ENCODE data around the gene MAPK11. TPM values are rescaled to one million over a fixed set of nuclear protein-coding genes. Genes with fewer than 3 reads are reported as not detected.

Gene MAPK11
- polyA plus RNA-seq, 1 donor (not counting 4 experiments of a cell fraction or from before 2014, with no cell fraction given) = 4.6 TPM

DNA sequence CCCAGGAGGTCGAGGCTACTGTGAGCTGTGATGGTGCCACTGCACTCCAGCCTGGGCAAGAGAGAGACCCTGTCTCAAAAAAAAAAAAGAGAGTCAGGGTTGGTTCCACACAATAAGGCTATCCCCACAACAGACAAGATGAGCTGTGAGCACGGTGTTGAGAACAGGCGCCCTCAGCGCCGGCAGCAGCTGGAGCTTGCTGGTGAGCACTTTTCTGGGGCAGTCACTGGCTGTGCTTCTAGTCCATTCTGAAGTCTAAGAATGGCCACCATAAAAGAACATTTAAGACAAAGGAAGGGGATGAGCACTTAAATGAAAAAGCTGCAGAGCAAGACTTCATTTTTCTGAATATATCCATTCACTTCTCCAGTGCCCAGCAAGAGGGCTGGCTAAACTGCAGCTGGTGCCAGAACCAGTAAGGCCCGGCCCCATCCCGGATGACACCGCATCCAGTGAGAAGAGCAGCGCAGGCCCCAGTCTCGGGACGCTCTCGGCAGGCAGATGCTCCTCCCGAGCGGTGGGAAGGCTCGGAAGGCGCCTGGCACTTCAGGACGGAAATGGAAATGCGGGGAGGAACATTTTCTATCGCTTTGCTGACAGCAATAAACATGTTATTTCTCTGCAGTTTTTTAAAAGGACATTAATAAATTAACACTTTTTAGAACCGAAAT, 37.6 kb downstream of the MAPK11 start:
- Histone ChIP-seq H3K4me3 (ENCODE audit: control insufficient read depth in 2 of 3, extremely low read depth in 1 of 3, insufficient read depth in 2 of 3, low read depth in 1 of 3, low read length in 3 of 3) (no peak overlapping the region), H2AFZ (ENCODE audit: control insufficient read depth, low read length) (no peak overlapping the region), H3K27ac (ENCODE audit: control insufficient read depth, insufficient read depth, low read length) (no peak overlapping the region), H3K4me1 (ENCODE audit: control insufficient read depth, extremely low read depth, insufficient read depth, low read length) (no peaks in the 10 kb centered on the region), H3K36me3 (ENCODE audit: control insufficient read depth in 2 of 2, extremely low read depth in 1 of 2, insufficient read depth in 2 of 2, low read length in 2 of 2) (peaks cover 3 to 10% of the 10 kb centered on the region in 2 experiments), H3K9me3 (ENCODE audit: control insufficient read depth, low read depth, low read length) (peaks cover 2% of the 10 kb centered on the region), H3K9me1 (ENCODE audit: control insufficient read depth, extremely low read depth, insufficient read depth, low read length) (no peaks in the 10 kb centered on the region), H3K27me3 (ENCODE audit: control insufficient read depth, extremely low read depth, insufficient read depth, low read length) (no peaks in the 10 kb centered on the region), H4K20me1 (ENCODE audit: control insufficient read depth, extremely low read depth, insufficient read depth, low read length) (peaks cover 8% of the 10 kb centered on the region), H3K4me2 (ENCODE audit: control insufficient read depth, extremely low read depth, insufficient read depth, low read depth, low read length) (no peak overlapping the region), H3K9ac (ENCODE audit: control insufficient read depth, extremely low read depth, insufficient read depth, low read length) (no peak overlapping the region), H3K79me2 (ENCODE audit: control insufficient read depth, insufficient read depth, low read length) (peaks cover 32% of the 10 kb centered on the region)
- TF ChIP-seq, protein P1, sequence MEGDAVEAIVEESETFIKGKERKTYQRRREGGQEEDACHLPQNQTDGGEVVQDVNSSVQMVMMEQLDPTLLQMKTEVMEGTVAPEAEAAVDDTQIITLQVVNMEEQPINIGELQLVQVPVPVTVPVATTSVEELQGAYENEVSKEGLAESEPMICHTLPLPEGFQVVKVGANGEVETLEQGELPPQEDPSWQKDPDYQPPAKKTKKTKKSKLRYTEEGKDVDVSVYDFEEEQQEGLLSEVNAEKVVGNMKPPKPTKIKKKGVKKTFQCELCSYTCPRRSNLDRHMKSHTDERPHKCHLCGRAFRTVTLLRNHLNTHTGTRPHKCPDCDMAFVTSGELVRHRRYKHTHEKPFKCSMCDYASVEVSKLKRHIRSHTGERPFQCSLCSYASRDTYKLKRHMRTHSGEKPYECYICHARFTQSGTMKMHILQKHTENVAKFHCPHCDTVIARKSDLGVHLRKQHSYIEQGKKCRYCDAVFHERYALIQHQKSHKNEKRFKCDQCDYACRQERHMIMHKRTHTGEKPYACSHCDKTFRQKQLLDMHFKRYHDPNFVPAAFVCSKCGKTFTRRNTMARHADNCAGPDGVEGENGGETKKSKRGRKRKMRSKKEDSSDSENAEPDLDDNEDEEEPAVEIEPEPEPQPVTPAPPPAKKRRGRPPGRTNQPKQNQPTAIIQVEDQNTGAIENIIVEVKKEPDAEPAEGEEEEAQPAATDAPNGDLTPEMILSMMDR (optimal IDR thresholded peaks at IDR 0.05 in 1 of 3, IDR thresholded peaks at IDR 0.05 in 1 of 3, conservative IDR thresholded peaks at IDR 0.05 in 1 of 3; ENCODE audit: extremely low read depth in 1 of 3, insufficient read depth in 2 of 3, low read length in 3 of 3) = no peak
- TF ChIP-seq EZH2 (IDR thresholded peaks at IDR 0.05; ENCODE audit: low read length) = no peak
- DNase-seq (ENCODE audit: low read depth, low spot score) (no peak), FAIRE-seq (no peak)
- dilution Hi-C loops (cut with MboI; ENCODE audit: extremely low pct_ligation_motif_present, low sequenced_read_pairs) = no loop called here

- H3K9ac ChIP-seq (ENCODE audit: control insufficient read depth, extremely low read depth, insufficient read depth, low read length) = no peak overlapping the region
- H3K4me2 ChIP-seq (ENCODE audit: control insufficient read depth, extremely low read depth, insufficient read depth, low read depth, low read length) = no peak overlapping the region
- H3K4me1 ChIP-seq (ENCODE audit: control insufficient read depth, extremely low read depth, insufficient read depth, low read length) = no peaks in the 10 kb centered on the region
- H3K79me2 ChIP-seq (ENCODE audit: control insufficient read depth, insufficient read depth, low read length) = peaks cover 6% of the 10 kb centered on the region
- no peak overlapping the region for H2AFZ ChIP-seq (ENCODE audit: control insufficient read depth, low read length)
- DNase-seq (ENCODE audit: low read depth, low spot score) = no peak
- H3K4me3 ChIP-seq (ENCODE audit: control insufficient read depth in 2 of 3, extremely low read depth in 1 of 3, insufficient read depth in 2 of 3, low read depth in 1 of 3, low read length in 3 of 3) = no peak overlapping the region
- TF ChIP-seq, protein P1 (optimal IDR thresholded peaks at IDR 0.05 in 1 of 3, IDR thresholded peaks at IDR 0.05 in 1 of 3, conservative IDR thresholded peaks at IDR 0.05 in 1 of 3; ENCODE audit: extremely low read depth in 1 of 3, insufficient read depth in 2 of 3, low read length in 3 of 3) = no peak
- TF ChIP-seq EZH2 (IDR thresholded peaks at IDR 0.05; ENCODE audit: low read length) = no peak
- H3K9me3 ChIP-seq (ENCODE audit: control insufficient read depth, low read depth, low read length) = no peaks in the 10 kb centered on the region
- no peaks in the 10 kb centered on the region for H3K9me1 ChIP-seq (ENCODE audit: control insufficient read depth, extremely low read depth, insufficient read depth, low read length)
- H4K20me1 ChIP-seq (ENCODE audit: control insufficient read depth, extremely low read depth, insufficient read depth, low read length) = no peaks in the 10 kb centered on the region
- dilution Hi-C loops (cut with MboI; ENCODE audit: extremely low pct_ligation_motif_present, low sequenced_read_pairs) = no loop called here
- H3K27ac ChIP-seq (ENCODE audit: control insufficient read depth, insufficient read depth, low read length) = no peak overlapping the region
- FAIRE-seq = no peak
- peaks cover 3 to 15% of the 10 kb centered on the region in 2 experiments for H3K36me3 ChIP-seq (ENCODE audit: control insufficient read depth in 2 of 2, extremely low read depth in 1 of 2, insufficient read depth in 2 of 2, low read length in 2 of 2)
- H3K27me3 ChIP-seq (ENCODE audit: control insufficient read depth, extremely low read depth, insufficient read depth, low read length) = no peaks in the 10 kb centered on the region
Measured at GRCh38 chr22:50229370-50229769, 40.8 kb downstream of the MAPK11 start.

Data from keratinocyte (primary cell).